Memory B cell (primary cell): ENCODE measurements around the gene TMEM17.

Experiments
- ATAC-seq: fragments of 150-1000 bp; cut with Tn5 transposase; 2 replicates; pipeline ENCODE4 v1.10.0; 2021; ENCODE audit warnings: low read depth, mild to moderate bottlenecking, moderate library complexity
- DNase-seq, 2 donors: peaks; one replicate each; pipeline ENCODE4 v3.0.0; 2022; ENCODE audit warnings: low spot score in 2 of 2
- H3K27ac Mint-ChIP-seq: one replicate; pipeline ENCODE4 v1.8.0; 2022; ENCODE audit warnings: mild to moderate bottlenecking, moderate library complexity, mixed read lengths
- H3K27me3 Mint-ChIP-seq: one replicate; pipeline ENCODE4 v1.8.0; 2022; ENCODE audit warnings: mixed read lengths
- H3K36me3 Mint-ChIP-seq: one replicate; pipeline ENCODE4 v1.8.0; 2022; ENCODE audit warnings: mild to moderate bottlenecking, mixed read lengths
- H3K4me1 Mint-ChIP-seq: one replicate; pipeline ENCODE4 v1.8.0; 2022; ENCODE audit warnings: mixed read lengths
- H3K4me3 Mint-ChIP-seq: one replicate; pipeline ENCODE4 v1.8.0; 2022; ENCODE audit warnings: mild to moderate bottlenecking, moderate library complexity, mixed read lengths
- H3K9me3 Mint-ChIP-seq: one replicate; pipeline ENCODE4 v1.8.0; 2022; ENCODE audit warnings: mixed read lengths

TMEM17 gene

GRCh38 chr2:62498739-62499138, 7.3 kb downstream of the TMEM17 start:
- no peak overlapping the region for H3K4me3 Mint-ChIP-seq
- no peaks in the 10 kb centered on the region for H3K9me3 Mint-ChIP-seq
- H3K4me1 Mint-ChIP-seq = no peaks in the 10 kb centered on the region
- no peaks in the 10 kb centered on the region for H3K27me3 Mint-ChIP-seq
- no peak for ATAC-seq
- no peaks in the 10 kb centered on the region for H3K36me3 Mint-ChIP-seq
- no peak overlapping the region for H3K27ac Mint-ChIP-seq
- no peak for DNase-seq

GRCh38 chr2:62495761-62496160, 10.2 kb downstream of the TMEM17 start:
- H3K4me1 Mint-ChIP-seq = no peaks in the 10 kb centered on the region
- H3K9me3 Mint-ChIP-seq = no peaks in the 10 kb centered on the region
- H3K4me3 Mint-ChIP-seq = no peak overlapping the region
- H3K27ac Mint-ChIP-seq = no peak overlapping the region
- no peak for DNase-seq
- H3K36me3 Mint-ChIP-seq = no peaks in the 10 kb centered on the region
- ATAC-seq = no peak
- no peaks in the 10 kb centered on the region for H3K27me3 Mint-ChIP-seq

DNA sequence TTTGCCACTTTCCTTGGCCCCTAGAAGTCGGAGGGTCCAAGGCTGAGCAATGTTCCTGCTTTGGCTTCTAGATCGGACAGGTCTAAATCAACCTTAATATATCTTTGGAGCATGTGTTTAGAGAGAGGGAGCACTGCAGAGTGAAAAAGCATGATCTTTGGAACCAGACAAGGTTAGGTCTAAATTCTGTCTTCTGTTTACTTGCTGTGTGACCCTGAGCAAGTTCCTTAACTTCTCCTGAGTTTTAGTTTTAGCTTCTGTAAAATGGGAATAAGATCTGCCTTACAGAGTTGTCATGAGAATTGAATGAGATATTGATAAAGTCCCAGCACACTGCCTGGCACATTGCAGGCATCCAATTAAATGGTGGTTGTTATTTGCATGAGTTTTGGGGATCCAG, 13.9 kb downstream of the TMEM17 start:
- Mint-ChIP-seq H3K4me3 (no peak overlapping the region), H3K27ac (no peak overlapping the region), H3K9me3 (no peaks in the 10 kb centered on the region), H3K4me1 (no peaks in the 10 kb centered on the region), H3K36me3 (no peaks in the 10 kb centered on the region), H3K27me3 (no peaks in the 10 kb centered on the region)
- no peak for ATAC-seq
- no peak for DNase-seq

DNA sequence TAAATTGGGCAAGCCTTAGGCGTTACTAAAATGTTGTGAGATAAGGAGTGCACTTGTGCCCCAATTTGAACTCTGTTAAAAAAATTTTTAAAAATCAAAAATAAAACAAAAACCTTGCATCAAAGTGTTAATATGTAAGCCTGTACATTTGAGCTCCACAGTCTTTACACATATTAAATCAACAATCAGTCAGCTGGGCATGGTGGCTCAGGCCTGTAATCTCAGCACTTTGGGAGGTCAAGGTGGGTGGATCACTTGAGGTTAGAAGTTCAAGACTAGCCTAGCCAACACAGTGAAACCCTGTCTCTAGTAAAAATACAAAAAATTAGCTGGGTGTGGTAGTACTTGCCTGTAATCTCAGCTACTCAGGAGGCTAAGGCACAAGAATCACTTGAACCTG, 16.3 kb downstream of the TMEM17 start:
- H3K27me3 Mint-ChIP-seq = peaks cover 3% of the 10 kb centered on the region
- no peaks in the 10 kb centered on the region for H3K36me3 Mint-ChIP-seq
- H3K9me3 Mint-ChIP-seq = no peaks in the 10 kb centered on the region
- no peaks in the 10 kb centered on the region for H3K4me1 Mint-ChIP-seq
- DNase-seq (no peak), ATAC-seq (no peak)
- no peak overlapping the region for H3K27ac Mint-ChIP-seq
- no peak overlapping the region for H3K4me3 Mint-ChIP-seq

DNA sequence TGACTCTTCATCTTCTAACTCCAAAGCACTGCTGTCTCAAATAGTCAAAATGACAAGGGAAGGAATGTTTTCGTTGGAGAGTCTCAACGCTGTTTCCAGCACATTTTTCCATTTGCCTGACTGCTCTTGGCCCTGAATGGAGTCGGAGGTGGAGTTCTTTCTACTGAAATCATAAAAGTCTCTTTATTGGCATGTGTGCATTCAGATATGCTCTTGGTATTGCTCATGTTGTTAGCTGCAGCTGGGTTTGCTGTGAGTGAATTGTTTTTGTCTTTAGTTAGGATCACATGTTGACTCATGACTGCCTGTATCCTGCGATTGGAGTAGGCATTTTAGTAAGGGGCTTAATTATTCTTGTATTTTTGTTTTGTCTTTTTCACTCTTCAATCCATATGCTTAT, 16.8 kb downstream of the TMEM17 start:
- H3K27me3 Mint-ChIP-seq = peaks cover 3% of the 10 kb centered on the region
- no peak overlapping the region for H3K4me3 Mint-ChIP-seq
- H3K36me3 Mint-ChIP-seq = no peaks in the 10 kb centered on the region
- DNase-seq (no peak), ATAC-seq (no peak)
- H3K9me3 Mint-ChIP-seq = no peaks in the 10 kb centered on the region
- no peak overlapping the region for H3K27ac Mint-ChIP-seq
- no peaks in the 10 kb centered on the region for H3K4me1 Mint-ChIP-seq

DNA sequence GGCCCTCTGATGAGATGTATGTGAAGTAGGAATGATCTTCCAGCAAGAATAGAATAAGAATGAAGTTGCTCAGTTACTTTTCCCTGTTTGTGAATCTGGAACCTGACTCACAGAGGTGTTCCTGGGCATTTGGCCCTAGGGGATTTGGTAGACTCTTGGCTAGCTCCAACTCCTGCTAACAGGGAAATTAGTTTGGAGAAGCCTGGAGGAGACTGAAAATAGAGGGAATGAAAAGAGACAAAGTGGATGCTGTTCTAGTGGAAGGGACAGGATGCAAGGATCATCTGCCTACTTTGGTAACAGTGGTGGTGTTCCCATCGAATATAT, 19.6 kb downstream of the TMEM17 start:
- no peak for ATAC-seq
- no peaks in the 10 kb centered on the region for H3K9me3 Mint-ChIP-seq
- no peak overlapping the region for H3K27ac Mint-ChIP-seq
- no peak overlapping the region for H3K4me3 Mint-ChIP-seq
- no peaks in the 10 kb centered on the region for H3K4me1 Mint-ChIP-seq
- peaks cover 6% of the 10 kb centered on the region for H3K27me3 Mint-ChIP-seq
- H3K36me3 Mint-ChIP-seq = no peaks in the 10 kb centered on the region
- DNase-seq = no peak

DNA sequence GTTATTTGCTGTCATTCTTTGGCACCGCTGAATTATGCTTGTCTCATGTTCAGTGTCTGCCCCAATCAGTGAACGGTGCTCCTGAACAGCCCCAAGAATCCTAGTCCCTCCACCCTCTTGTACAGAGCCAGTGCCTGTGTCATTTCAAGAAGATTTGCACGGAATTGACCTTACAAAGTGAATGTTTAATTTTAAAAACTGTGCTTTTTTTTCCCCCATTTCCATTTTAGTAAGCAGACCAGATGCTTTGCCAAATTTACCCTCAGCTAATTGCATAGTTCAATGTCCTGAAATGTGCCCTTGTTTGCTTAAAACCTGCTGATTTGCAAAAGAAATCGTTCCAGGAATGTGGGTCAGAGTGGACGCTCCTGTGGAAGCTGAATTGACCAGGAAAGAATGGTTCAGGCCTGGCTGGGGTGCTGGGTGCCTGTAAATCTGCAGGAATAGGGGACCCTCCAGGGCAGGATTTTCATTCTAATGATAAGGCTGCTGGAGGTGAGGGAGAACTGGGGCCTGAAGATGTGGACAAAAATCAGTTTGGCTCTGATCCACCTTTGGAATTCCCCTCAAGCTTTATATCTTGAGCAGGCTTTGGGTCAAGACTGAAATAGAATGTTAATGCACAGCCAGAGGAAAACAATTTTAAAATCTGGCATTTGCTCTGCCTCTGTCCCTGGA, 20.1 kb downstream of the TMEM17 start:
- Mint-ChIP-seq H3K36me3 (no peaks in the 10 kb centered on the region), H3K27me3 (peaks cover 6% of the 10 kb centered on the region), H3K9me3 (no peaks in the 10 kb centered on the region), H3K4me3 (no peak overlapping the region), H3K27ac (no peak overlapping the region), H3K4me1 (no peaks in the 10 kb centered on the region)
- DNase-seq (no peak), ATAC-seq (no peak)

DNA sequence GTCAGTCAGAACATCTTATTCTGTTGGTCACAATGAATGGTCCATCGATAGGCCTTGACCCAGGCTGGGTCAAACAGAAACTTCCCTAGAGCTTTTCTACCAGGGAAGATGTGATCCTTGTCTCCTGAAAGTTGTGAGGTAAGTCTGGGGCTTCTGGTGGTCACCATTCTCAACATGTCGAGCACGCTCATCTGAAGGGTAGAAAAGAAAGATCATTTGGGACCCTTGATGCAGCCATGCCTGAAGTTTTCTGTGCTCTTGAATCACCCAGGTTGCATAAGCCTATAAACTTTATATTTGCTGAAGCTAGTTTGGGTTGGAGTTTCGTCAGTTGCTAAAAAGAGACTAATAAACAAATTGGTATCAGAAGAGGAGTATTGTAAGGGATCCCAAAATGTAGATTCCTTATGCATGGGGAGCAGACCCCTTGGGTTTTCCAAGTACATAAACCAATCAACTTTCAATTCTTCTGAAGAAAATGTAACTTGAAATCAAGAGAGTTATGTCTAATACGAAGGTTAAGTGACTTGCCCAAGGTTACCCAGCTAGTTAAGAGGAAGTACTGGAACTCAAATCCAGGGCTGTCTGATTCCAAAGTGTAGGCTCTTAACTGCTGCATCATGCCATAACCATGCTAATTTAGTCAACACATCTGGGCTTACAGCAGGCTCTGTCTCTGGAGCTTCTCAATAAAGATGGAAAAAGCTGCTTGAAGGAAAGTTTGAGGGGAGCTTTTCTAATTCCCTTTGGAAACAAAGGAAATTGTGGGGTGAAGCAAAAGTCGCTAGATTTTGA, 23.2 kb downstream of the TMEM17 start:
- H3K36me3 Mint-ChIP-seq = no peaks in the 10 kb centered on the region
- H3K4me1 Mint-ChIP-seq = peaks cover 4% of the 10 kb centered on the region
- H3K27me3 Mint-ChIP-seq = peaks cover 6% of the 10 kb centered on the region
- no peak for DNase-seq
- no peak overlapping the region for H3K27ac Mint-ChIP-seq
- no peak overlapping the region for H3K4me3 Mint-ChIP-seq
- ATAC-seq = no peak
- no peaks in the 10 kb centered on the region for H3K9me3 Mint-ChIP-seq

GRCh38 chr2:62479917-62480316, 26.1 kb downstream of the TMEM17 start:
- Mint-ChIP-seq H3K27me3 (peaks cover 8% of the 10 kb centered on the region), H3K27ac (no peak overlapping the region), H3K36me3 (no peaks in the 10 kb centered on the region), H3K9me3 (no peaks in the 10 kb centered on the region), H3K4me1 (peaks cover 4% of the 10 kb centered on the region), H3K4me3 (no peak overlapping the region)
- ATAC-seq (no peak), DNase-seq (no peak)

DNA sequence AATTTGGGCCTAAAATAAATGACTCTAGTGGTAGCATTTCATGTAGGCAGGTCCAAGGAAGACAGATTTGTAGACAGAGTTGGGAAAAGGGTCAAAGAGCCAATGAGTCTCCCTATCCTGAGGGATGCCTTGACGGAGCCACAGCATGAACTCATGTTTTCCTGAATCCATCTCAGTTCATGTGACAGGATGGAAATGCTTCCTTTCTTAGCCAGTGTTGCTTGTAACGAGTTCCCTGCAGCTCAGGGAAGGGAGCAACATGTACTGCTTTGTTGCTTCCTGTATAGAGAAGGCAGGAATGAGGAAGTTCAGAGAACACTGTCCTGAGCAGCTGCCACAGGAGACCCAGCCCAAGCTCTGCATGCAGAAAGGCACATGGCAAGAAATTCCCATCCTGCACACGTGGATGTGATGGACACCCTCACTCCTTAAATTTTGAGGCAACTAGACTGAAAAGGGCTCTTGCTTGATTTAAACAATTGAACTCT, 27.9 kb downstream of the TMEM17 start:
- no peaks in the 10 kb centered on the region for H3K9me3 Mint-ChIP-seq
- DNase-seq = no peak
- no peak overlapping the region for H3K4me3 Mint-ChIP-seq
- H3K36me3 Mint-ChIP-seq = no peaks in the 10 kb centered on the region
- no peak overlapping the region for H3K27ac Mint-ChIP-seq
- peaks cover 4% of the 10 kb centered on the region for H3K4me1 Mint-ChIP-seq
- H3K27me3 Mint-ChIP-seq = peaks cover 8% of the 10 kb centered on the region
- peak; percentile 41 for ATAC-seq

DNA sequence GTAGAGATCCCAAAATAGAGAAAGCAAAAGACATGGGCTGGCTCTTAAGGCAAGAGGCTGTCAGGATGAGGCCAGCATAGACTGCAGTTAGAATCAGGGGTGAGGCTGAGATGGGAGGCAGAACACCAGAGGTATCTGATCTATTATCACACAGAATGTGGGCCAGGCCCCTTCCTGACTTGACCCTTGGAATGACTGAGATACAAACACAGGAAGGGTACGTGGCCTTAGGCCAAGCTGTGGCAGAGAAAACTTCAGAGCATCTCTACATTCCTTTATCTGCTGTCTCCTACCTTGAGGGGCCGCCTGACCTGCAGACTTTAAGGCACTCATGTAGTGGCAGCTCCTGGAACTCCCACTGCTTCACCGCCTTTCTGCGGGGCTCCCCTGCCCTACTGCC, 28.4 kb downstream of the TMEM17 start:
- H3K4me1 Mint-ChIP-seq = peaks cover 4% of the 10 kb centered on the region
- ATAC-seq (no peak), DNase-seq (no peak)
- no peaks in the 10 kb centered on the region for H3K36me3 Mint-ChIP-seq
- H3K4me3 Mint-ChIP-seq = no peak overlapping the region
- no peaks in the 10 kb centered on the region for H3K9me3 Mint-ChIP-seq
- H3K27me3 Mint-ChIP-seq = peaks cover 8% of the 10 kb centered on the region
- H3K27ac Mint-ChIP-seq = no peak overlapping the region

- no peaks in the 10 kb centered on the region for H3K9me3 Mint-ChIP-seq
- H3K27ac Mint-ChIP-seq = no peak overlapping the region
- H3K4me3 Mint-ChIP-seq = peak overlapping the region; percentile 6
- H3K27me3 Mint-ChIP-seq = peaks cover 13% of the 10 kb centered on the region
- H3K36me3 Mint-ChIP-seq = no peaks in the 10 kb centered on the region
- ATAC-seq = no peak
- H3K4me1 Mint-ChIP-seq = peaks cover 4% of the 10 kb centered on the region
- DNase-seq = no peak
Observed at GRCh38 chr2:62475172-62476011, 30.6 kb downstream of the TMEM17 start.

- DNase-seq (no peak), ATAC-seq (no peak)
- H3K27me3 Mint-ChIP-seq = peaks cover 13% of the 10 kb centered on the region
- H3K9me3 Mint-ChIP-seq = no peaks in the 10 kb centered on the region
- H3K36me3 Mint-ChIP-seq = no peaks in the 10 kb centered on the region
- H3K4me3 Mint-ChIP-seq = no peak overlapping the region
- no peak overlapping the region for H3K27ac Mint-ChIP-seq
- H3K4me1 Mint-ChIP-seq = peaks cover 4% of the 10 kb centered on the region
Observed at GRCh38 chr2:62474176-62474575, 31.8 kb downstream of the TMEM17 start.

GRCh38 chr2:62473246-62473827, 32.7 kb downstream of the TMEM17 start:
- Mint-ChIP-seq H3K36me3 (no peaks in the 10 kb centered on the region), H3K4me3 (no peak overlapping the region), H3K27me3 (peaks cover 13% of the 10 kb centered on the region), H3K9me3 (no peaks in the 10 kb centered on the region), H3K4me1 (peaks cover 4% of the 10 kb centered on the region), H3K27ac (no peak overlapping the region)
- DNase-seq = no peak
- ATAC-seq = no peak
